H1 (cell line): ENCODE results near the gene SSH2.

Source experiments
- CEBPB ChIP-seq: IDR thresholded peaks from 2 replicates; pipeline ENCODE4 v1.6.1; 2012; ENCODE audit warnings: low read depth, low read length
- CHD1 ChIP-seq: IDR thresholded peaks from 2 replicates; pipeline ENCODE4 v1.6.1; 2012; ENCODE audit warnings: low read depth, low read length, improper control_type of control experiment
- EZH2 ChIP-seq: fragments of 200-600 bp; sonication (generic); IDR thresholded peaks from 2 replicates; pipeline ENCODE4 v1.7.1; 2012; ENCODE audit warnings: low read depth, mild to moderate bottlenecking, moderate library complexity, low read length, inconsistent platforms; ENCODE audit not compliant: severe bottlenecking
- HDAC6 ChIP-seq: IDR thresholded peaks from one replicate; pipeline ENCODE4 v1.7.1; 2012; ENCODE audit warnings: low read depth, mild to moderate bottlenecking, inconsistent platforms, low read length, moderate library complexity
- JUND ChIP-seq: IDR thresholded peaks from 2 replicates; pipeline ENCODE4 v1.6.1; 2011; ENCODE audit warnings: mild to moderate bottlenecking, improper control_type of control experiment, low read length
- NANOG ChIP-seq: IDR thresholded peaks from 2 replicates; pipeline ENCODE4 v1.6.1; 2011; ENCODE audit warnings: low read length, low read depth, mild to moderate bottlenecking, inconsistent platforms; ENCODE audit not compliant: insufficient read depth, poor library complexity, severe bottlenecking
- PHF8 ChIP-seq: fragments of 200-600 bp; sonication (generic); conservative IDR thresholded peaks from 2 replicates; pipeline ENCODE4 v1.7.1; 2012; ENCODE audit warnings: low read depth, mild to moderate bottlenecking, inconsistent platforms, low read length, moderate library complexity
- POLR2A ChIP-seq, 2 experiments: IDR thresholded peaks; 1 replicate in 1 of 2; 2 replicates in 1 of 2; pipeline ENCODE4 v1.6.1; 2011; ENCODE audit warnings: low read depth in 2 of 2, low read length in 2 of 2, mild to moderate bottlenecking in 2 of 2; ENCODE audit errors: control extremely low read depth in 1 of 2
- POU5F1 ChIP-seq: IDR thresholded peaks from 2 replicates; pipeline ENCODE4 v1.6.1; 2011; ENCODE audit warnings: low read depth, mild to moderate bottlenecking, low read length, moderate library complexity
- SIN3A ChIP-seq, 2 experiments: IDR thresholded peaks in 1 of 2; conservative IDR thresholded peaks in 1 of 2; 2 replicates each; pipeline ENCODE4 v1.6.1; 2011 to 2012; ENCODE audit warnings: low read length in 2 of 2, improper control_type of control experiment in 1 of 2, low read depth in 1 of 2, mild to moderate bottlenecking in 1 of 2
- SP1 ChIP-seq: IDR thresholded peaks from 2 replicates; pipeline ENCODE4 v1.6.1; 2011; ENCODE audit warnings: low read depth, low read length
- SP2 ChIP-seq: IDR thresholded peaks from 2 replicates; pipeline ENCODE4 v1.6.1; 2012; ENCODE audit warnings: mild to moderate bottlenecking, low read length, inconsistent platforms
- TAF1 ChIP-seq: IDR thresholded peaks from 2 replicates; pipeline ENCODE4 v1.6.1; 2011; ENCODE audit warnings: mild to moderate bottlenecking, low read depth, low read length
- TF ChIP-seq, protein P1 (sequence below), 3 experiments: IDR thresholded peaks; 1 replicate in 2 of 3; 2 replicates in 1 of 3; pipeline versions ENCODE4 v1.5.1 to v1.6.1; 2011; ENCODE audit warnings: low read length in 3 of 3, mild to moderate bottlenecking in 3 of 3, inconsistent platforms in 2 of 3, low read depth in 1 of 3, moderate library complexity in 1 of 3; ENCODE audit not compliant: insufficient read depth in 1 of 3; ENCODE audit errors: control extremely low read depth in 1 of 3

DNA sequence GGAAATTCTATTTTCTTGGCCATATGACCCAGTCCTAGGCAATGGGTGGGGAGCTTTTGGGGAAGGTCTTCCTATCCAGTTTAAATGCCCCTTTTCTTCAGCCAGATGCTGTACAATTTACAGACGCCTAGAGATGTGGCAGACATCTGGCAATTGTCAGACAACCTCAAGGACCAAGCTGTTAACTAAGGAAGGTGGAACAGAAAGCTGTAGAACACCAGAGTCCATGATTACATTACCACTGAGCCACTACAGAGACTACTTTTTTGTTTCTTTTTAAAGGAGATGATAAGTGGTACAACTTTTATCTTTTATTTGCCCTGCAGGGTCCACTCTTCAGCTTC is 286.2 kb downstream of the SSH2 start:
- TF ChIP-seq, protein P1, sequence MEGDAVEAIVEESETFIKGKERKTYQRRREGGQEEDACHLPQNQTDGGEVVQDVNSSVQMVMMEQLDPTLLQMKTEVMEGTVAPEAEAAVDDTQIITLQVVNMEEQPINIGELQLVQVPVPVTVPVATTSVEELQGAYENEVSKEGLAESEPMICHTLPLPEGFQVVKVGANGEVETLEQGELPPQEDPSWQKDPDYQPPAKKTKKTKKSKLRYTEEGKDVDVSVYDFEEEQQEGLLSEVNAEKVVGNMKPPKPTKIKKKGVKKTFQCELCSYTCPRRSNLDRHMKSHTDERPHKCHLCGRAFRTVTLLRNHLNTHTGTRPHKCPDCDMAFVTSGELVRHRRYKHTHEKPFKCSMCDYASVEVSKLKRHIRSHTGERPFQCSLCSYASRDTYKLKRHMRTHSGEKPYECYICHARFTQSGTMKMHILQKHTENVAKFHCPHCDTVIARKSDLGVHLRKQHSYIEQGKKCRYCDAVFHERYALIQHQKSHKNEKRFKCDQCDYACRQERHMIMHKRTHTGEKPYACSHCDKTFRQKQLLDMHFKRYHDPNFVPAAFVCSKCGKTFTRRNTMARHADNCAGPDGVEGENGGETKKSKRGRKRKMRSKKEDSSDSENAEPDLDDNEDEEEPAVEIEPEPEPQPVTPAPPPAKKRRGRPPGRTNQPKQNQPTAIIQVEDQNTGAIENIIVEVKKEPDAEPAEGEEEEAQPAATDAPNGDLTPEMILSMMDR (IDR thresholded peaks at IDR 0.05; ENCODE audit: control extremely low read depth in 1 of 3, insufficient read depth in 1 of 3, low read depth in 1 of 3, low read length in 3 of 3): no peak
- TF ChIP-seq EZH2: no peak
- TF ChIP-seq CHD1: no peak
- no peak for TF ChIP-seq SP1
- TF ChIP-seq PHF8: no peak
- no peak for TF ChIP-seq SIN3A (conservative IDR thresholded peaks at IDR 0.05 in 1 of 2, IDR thresholded peaks at IDR 0.05 in 1 of 2; ENCODE audit: low read depth in 1 of 2, low read length in 2 of 2)
- TF ChIP-seq SP2: no peak
- TF ChIP-seq POLR2A (IDR thresholded peaks at IDR 0.05; ENCODE audit: control extremely low read depth in 1 of 2, low read depth in 2 of 2, low read length in 2 of 2): no peak
- no peak for TF ChIP-seq TAF1
- TF ChIP-seq HDAC6: no peak
- TF ChIP-seq JUND: no peak
- TF ChIP-seq NANOG: no peak
- no peak for TF ChIP-seq POU5F1
- TF ChIP-seq CEBPB: no peak
